Gastrocnemius medialis (tissue), 4 donors: Measurements from ENCODE around the gene DHRS12. TPM values are rescaled to one million over a fixed set of nuclear protein-coding genes. Genes with fewer than 3 reads are reported as not detected.
A peak's percentile ranks its signal among the peaks of the same experiment; 100 is the strongest.
"Not testable (repeated sequence)": the region's sequence is repeated elsewhere in the genome, so short reads cannot be mapped to it uniquely, and the experiment has no call there.

Experiments
- ATAC-seq, 2 donors: fragments of 150-250 bp; one replicate each; pipeline ENCODE4 v1.9.1; 2016
- DNase-seq, 2 donors: peaks; one replicate each; pipeline ENCODE4 v3.0.0-alpha.2; 2019
- H3K27ac ChIP-seq, 4 donors: fragments of 200-600 bp; sonication (generic); 1 replicate in 1 of 4; 2 replicates in 3 of 4; pipeline ENCODE4 v1.5.1; 2016 to 2018; ENCODE audit warnings: mild to moderate bottlenecking in 2 of 4, moderate library complexity in 1 of 4
- H3K27me3 ChIP-seq, 3 donors: fragments of 200-600 bp; sonication (generic) in 2 of 3; 1 replicate in 1 of 3; 2 replicates in 2 of 3; pipeline versions ENCODE4 v1.5.1 to v1.6.0; 2016 to 2019; ENCODE audit warnings: mild to moderate bottlenecking in 1 of 3, moderate library complexity in 1 of 3
- H3K36me3 ChIP-seq, 2 donors: fragments of 200-600 bp; sonication (generic) in 1 of 2; one replicate each; pipeline ENCODE4 v1.5.1; 2017 to 2018
- H3K4me1 ChIP-seq, 2 donors: fragments of 200-600 bp; sonication (generic) in 1 of 2; one replicate each; pipeline ENCODE4 v1.5.1; 2016 to 2017; ENCODE audit warnings: mild to moderate bottlenecking in 2 of 2
- H3K4me3 ChIP-seq, 4 donors: fragments of 200-600 bp; sonication (generic) in 3 of 4; 1 replicate in 1 of 4; 2 replicates in 3 of 4; pipeline ENCODE4 v1.5.1; 2016 to 2019; ENCODE audit warnings: mild to moderate bottlenecking in 2 of 4
- H3K9me3 ChIP-seq, 3 donors: fragments of 200-600 bp; sonication (generic) in 2 of 3; 1 replicate in 1 of 3; 2 replicates in 2 of 3; pipeline ENCODE4 v1.5.1; 2016 to 2019
- POLR2A ChIP-seq, 2 donors: fragments of 450-650 bp; IDR thresholded peaks; one replicate each; pipeline ENCODE4 v1.6.1; 2017; ENCODE audit warnings: antibody characterized with exemption in 2 of 2, mild to moderate bottlenecking in 2 of 2, moderate library complexity in 2 of 2
- in situ Hi-C, 4 donors: fragments of 200-750 bp; cut with MboI; loops; one replicate each; pipeline versions ENCODE4 v1.15.0 to v1.8.0; 2017; ENCODE audit warnings: low sequenced_read_pairs in 4 of 4
- intact Hi-C: fragments of 100-400 bp; cut with DNase I; formaldehyde crosslinking; loops from one replicate; pipeline ENCODE4 v1.15.1; 2023; ENCODE audit warnings: low total_unique reads
- total RNA-seq, 4 donors: library from RNA; depleted of rRNA; stranded (reverse); fragments of >200 nt; gene quantifications; one replicate each; pipeline versions ENCODE4 v1.1.0 to v1.2.3, GENCODE V29; 2016
- TF ChIP-seq, protein P1 (sequence below), 5 experiments: fragments of 450-650 bp in 3 of 5; fragments of 200-600 bp in 2 of 5; sonication (generic) in 2 of 5; IDR thresholded peaks in 4 of 5; conservative IDR thresholded peaks in 1 of 5; 1 replicate in 4 of 5; 2 replicates in 1 of 5; pipeline ENCODE4 v1.5.1; 2016 to 2019; ENCODE audit warnings: antibody characterized with exemption in 5 of 5, mild to moderate bottlenecking in 3 of 5, moderate library complexity in 3 of 5

Gene DHRS12
- total RNA-seq, 4 donors from 2014 or later: 1.8 to 6.0 (median 4.7) TPM

DNA sequence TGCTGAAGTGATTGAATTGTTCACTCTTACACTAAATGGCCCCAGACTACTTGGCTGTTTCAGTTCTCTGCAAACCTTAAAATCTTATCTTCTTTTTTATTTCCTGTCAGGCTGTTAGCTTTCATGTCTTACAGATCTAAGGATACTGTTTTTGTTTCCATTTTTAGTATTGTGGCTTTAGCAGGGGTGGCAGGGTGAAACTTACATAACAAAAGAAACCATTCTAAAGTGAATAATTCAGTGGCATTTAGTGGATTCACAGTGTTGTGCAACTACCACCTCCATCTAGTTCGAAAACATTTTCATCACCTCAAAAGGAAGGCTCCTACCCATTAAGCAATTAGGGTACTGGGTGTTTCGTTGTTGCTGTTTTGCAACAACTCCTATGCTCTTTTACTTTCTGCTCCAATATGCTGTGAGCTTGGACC lies 21.2 kb upstream of the DHRS12 start:
- DNase-seq (no peak), ATAC-seq (peak; percentile 51 to 55)
- TF ChIP-seq, protein P1, sequence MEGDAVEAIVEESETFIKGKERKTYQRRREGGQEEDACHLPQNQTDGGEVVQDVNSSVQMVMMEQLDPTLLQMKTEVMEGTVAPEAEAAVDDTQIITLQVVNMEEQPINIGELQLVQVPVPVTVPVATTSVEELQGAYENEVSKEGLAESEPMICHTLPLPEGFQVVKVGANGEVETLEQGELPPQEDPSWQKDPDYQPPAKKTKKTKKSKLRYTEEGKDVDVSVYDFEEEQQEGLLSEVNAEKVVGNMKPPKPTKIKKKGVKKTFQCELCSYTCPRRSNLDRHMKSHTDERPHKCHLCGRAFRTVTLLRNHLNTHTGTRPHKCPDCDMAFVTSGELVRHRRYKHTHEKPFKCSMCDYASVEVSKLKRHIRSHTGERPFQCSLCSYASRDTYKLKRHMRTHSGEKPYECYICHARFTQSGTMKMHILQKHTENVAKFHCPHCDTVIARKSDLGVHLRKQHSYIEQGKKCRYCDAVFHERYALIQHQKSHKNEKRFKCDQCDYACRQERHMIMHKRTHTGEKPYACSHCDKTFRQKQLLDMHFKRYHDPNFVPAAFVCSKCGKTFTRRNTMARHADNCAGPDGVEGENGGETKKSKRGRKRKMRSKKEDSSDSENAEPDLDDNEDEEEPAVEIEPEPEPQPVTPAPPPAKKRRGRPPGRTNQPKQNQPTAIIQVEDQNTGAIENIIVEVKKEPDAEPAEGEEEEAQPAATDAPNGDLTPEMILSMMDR (IDR thresholded peaks at IDR 0.05 in 4 of 5, conservative IDR thresholded peaks at IDR 0.05 in 1 of 5): no peak
- TF ChIP-seq POLR2A (IDR thresholded peaks at IDR 0.05): no peak
- no peak overlapping the region for H3K27ac ChIP-seq
- intact Hi-C loops (no loop called here), in situ Hi-C loops (no loop called here)
- peaks cover 0 to 4% of the 10 kb centered on the region in 2 donors for H3K4me1 ChIP-seq
- H3K4me3 ChIP-seq: no peak overlapping the region
- H3K27me3 ChIP-seq: no peaks in the 10 kb centered on the region
- no peaks in the 10 kb centered on the region for H3K9me3 ChIP-seq
- no peaks in the 10 kb centered on the region for H3K36me3 ChIP-seq

DNA sequence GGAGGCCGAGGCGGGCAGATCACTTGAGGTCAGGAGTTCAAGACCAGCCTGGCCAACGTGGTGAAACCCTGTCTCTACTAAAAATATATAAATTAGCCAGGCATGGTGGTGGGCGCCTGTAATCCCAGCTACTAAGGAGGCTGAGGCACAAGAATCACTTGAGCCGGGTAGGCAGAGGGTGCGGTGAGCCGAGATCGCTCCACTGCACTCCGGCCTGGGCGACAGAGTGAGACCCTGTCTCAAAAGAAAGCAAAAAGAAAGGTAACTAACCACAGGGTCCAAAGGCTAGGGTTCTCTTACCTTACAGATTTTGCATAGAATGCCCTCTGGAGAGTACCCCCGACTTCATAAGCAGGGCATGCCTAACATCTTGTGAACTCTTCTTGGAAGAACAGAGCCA lies 20.7 kb upstream of the DHRS12 start:
- in situ Hi-C loops: loop anchor here in 3 of 4 donors (25.0 kb wide), 5 partner anchors 188 to 613 kb away; partner anchors contain the start of genes ALG11 (in 1 of the 3), ATP7B (in 1 of the 3), NEK5 (in 1 of the 3) and UTP14C (in 1 of the 3)
- H3K36me3 ChIP-seq, DNase-seq, H3K9me3 ChIP-seq, H3K27me3 ChIP-seq, H3K4me1 ChIP-seq, ATAC-seq, H3K27ac ChIP-seq, intact Hi-C loops, H3K4me3 ChIP-seq: not testable (repeated sequence)

DNA sequence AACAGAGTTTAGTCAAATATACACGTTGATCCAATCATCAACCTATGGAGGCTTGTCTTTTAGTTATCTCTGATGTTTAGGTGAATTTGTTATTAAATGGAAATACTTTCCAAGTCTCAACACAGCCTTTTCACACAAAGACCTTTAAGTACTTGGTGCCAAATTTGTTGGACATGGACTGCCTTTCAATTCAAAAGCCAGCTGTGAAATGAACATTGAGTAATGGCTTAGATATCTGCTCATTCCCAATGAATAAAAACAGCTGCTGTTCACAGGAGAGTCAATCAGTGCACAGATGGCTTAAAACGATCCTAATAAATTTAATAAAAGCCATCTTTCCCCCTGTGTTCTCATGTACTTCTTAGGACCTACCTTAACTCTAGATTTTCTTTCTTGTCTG lies 19.9 kb upstream of the DHRS12 start:
- peaks cover 9 to 10% of the 10 kb centered on the region in 2 donors for H3K4me1 ChIP-seq
- in situ Hi-C loops (loop anchor here in 3 of 4 donors (25.0 kb wide), 5 partner anchors 188 to 613 kb away; partner anchors contain the start of genes ALG11 (in 1 of the 3), ATP7B (in 1 of the 3), NEK5 (in 1 of the 3) and UTP14C (in 1 of the 3)), intact Hi-C loops (no loop called here)
- no peak for TF ChIP-seq POLR2A (IDR thresholded peaks at IDR 0.05)
- TF ChIP-seq, protein P1 (IDR thresholded peaks at IDR 0.05 in 4 of 5, conservative IDR thresholded peaks at IDR 0.05 in 1 of 5): no peak
- ATAC-seq: no peak
- H3K9me3 ChIP-seq: no peaks in the 10 kb centered on the region
- H3K27ac ChIP-seq: no peak overlapping the region
- no peak overlapping the region for H3K4me3 ChIP-seq
- no peaks in the 10 kb centered on the region for H3K36me3 ChIP-seq
- no peak for DNase-seq
- H3K27me3 ChIP-seq: no peaks in the 10 kb centered on the region

DNA sequence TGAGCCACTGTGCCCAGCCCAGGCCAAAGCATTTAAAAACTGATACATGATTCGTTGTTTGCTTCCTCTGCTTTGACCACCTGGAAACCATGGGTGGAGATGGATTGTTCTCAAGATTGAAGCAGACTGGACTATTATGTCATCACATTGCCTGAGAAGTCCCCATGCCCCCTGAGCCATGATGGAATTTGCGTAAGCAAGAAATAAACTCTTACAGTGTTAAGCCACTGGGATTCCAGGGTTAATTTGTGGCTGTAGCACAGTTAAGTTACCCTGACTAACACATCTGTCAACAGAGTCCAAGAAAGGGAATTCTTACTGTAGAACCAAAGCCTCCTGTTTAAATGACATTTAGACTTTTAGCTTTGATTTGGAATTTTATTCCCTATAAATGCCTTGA lies 19.4 kb upstream of the DHRS12 start:
- TF ChIP-seq, protein P1 (IDR thresholded peaks at IDR 0.05 in 4 of 5, conservative IDR thresholded peaks at IDR 0.05 in 1 of 5): no peak
- no peak for TF ChIP-seq POLR2A (IDR thresholded peaks at IDR 0.05)

DNA sequence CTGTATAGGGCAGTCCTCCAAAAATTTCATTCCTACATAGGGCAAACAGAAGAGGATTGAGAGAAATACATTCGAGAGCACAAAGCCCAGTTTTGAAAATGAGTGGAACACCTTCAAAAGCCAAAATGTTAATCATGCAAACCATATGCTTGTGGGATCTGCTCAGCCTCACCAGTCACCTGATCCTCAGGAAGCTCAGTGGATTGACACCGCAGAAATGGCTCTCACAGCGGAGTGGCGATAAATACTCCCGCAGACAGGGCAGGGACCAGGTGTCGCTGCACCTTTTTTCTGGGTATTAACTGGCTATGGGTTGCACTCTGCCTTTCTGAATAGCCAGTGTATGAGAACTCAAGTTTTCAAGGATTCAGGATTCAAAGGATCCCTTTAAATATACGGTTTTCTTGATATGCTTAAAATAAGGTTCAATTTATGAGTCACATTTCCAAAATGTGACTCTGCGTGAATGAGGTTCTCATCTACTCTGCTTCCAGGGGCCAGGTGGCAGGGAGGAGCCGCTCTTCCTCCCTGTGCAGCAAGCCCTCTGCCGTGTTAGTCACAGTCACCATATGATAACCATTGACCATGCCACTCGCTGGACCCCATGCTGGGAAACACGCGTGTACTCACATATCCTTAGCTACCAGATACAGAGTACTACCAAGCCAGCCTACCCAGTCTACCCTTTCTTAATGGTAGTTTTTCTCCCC lies 18.3 kb upstream of the DHRS12 start:
- no peak for TF ChIP-seq POLR2A (IDR thresholded peaks at IDR 0.05)
- TF ChIP-seq, protein P1 (IDR thresholded peaks at IDR 0.05 in 4 of 5, conservative IDR thresholded peaks at IDR 0.05 in 1 of 5): no peak
- peaks cover 15 to 16% of the 10 kb centered on the region in 2 donors for H3K4me1 ChIP-seq
- in situ Hi-C loops (loop anchor here in 3 of 4 donors (25.0 kb wide), 5 partner anchors 190 to 615 kb away; partner anchors contain the start of genes ALG11 (in 1 of the 3), ATP7B (in 1 of the 3), NEK5 (in 1 of the 3) and UTP14C (in 1 of the 3)), intact Hi-C loops (no loop called here)
- no peaks in the 10 kb centered on the region for H3K9me3 ChIP-seq
- no peak for DNase-seq
- no peak overlapping the region for H3K27ac ChIP-seq
- ATAC-seq: no peak
- H3K4me3 ChIP-seq: no peak overlapping the region
- no peaks in the 10 kb centered on the region for H3K27me3 ChIP-seq
- no peaks in the 10 kb centered on the region for H3K36me3 ChIP-seq

More for the DNA sequence above, 19.4 kb upstream of the DHRS12 start:
- H3K27ac ChIP-seq: no peak overlapping the region
- no peak for DNase-seq
- in situ Hi-C loops (loop anchor here in 3 of 4 donors (25.0 kb wide), 5 partner anchors 189 to 614 kb away; partner anchors contain the start of genes ALG11 (in 1 of the 3), ATP7B (in 1 of the 3), NEK5 (in 1 of the 3) and UTP14C (in 1 of the 3)), intact Hi-C loops (no loop called here)
- no peak for ATAC-seq
- no peak overlapping the region for H3K4me3 ChIP-seq
- H3K27me3 ChIP-seq: no peaks in the 10 kb centered on the region
- H3K9me3 ChIP-seq: no peaks in the 10 kb centered on the region
- H3K36me3 ChIP-seq: no peaks in the 10 kb centered on the region
- H3K4me1 ChIP-seq: peaks cover 14 to 15% of the 10 kb centered on the region in 2 donors
